Suprapubic skin (tissue), 3 donors: ENCODE data around the gene TMEM8B.

Source experiments
- EP300 ChIP-seq: sonication (generic); formaldehyde crosslinking; IDR thresholded peaks from one replicate; pipeline ENCODE4 v1.6.1; 2017; ENCODE audit warnings: antibody characterized with exemption
- TF ChIP-seq, protein P1 (sequence below), 2 donors: fragments of 200-600 bp in 1 of 2; fragments of 450-650 bp in 1 of 2; sonication (generic) in 1 of 2; IDR thresholded peaks; one replicate each; pipeline ENCODE4 v1.5.1; 2016 to 2019; ENCODE audit warnings: antibody characterized with exemption in 2 of 2, mild to moderate bottlenecking in 1 of 2, moderate library complexity in 1 of 2

DNA sequence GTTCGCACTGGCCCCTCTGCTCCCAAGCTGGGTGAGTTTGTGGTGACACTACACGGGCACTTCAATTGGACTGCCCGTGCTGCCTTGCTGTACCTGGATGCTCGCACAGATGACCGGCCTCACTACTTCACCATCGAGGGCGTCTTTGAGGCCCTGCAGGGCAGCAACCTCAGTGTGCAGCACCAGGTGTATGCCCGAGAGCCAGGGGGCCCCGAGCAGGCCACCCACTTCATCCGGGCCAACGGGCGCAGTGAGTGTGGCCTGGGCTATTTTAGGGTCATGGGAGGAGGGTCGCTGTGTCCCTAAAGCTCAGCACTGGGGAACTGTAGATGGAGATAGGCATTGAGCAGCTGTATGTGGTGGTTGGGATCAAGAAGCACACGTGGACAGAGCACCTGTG is 36.2 kb upstream of the TMEM8B start:
- TF ChIP-seq, protein P1, sequence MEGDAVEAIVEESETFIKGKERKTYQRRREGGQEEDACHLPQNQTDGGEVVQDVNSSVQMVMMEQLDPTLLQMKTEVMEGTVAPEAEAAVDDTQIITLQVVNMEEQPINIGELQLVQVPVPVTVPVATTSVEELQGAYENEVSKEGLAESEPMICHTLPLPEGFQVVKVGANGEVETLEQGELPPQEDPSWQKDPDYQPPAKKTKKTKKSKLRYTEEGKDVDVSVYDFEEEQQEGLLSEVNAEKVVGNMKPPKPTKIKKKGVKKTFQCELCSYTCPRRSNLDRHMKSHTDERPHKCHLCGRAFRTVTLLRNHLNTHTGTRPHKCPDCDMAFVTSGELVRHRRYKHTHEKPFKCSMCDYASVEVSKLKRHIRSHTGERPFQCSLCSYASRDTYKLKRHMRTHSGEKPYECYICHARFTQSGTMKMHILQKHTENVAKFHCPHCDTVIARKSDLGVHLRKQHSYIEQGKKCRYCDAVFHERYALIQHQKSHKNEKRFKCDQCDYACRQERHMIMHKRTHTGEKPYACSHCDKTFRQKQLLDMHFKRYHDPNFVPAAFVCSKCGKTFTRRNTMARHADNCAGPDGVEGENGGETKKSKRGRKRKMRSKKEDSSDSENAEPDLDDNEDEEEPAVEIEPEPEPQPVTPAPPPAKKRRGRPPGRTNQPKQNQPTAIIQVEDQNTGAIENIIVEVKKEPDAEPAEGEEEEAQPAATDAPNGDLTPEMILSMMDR (IDR thresholded peaks at IDR 0.05): no peak
- no peak for TF ChIP-seq EP300
